HG03066 (cell line): ENCODE results near the gene NINL.
A peak's percentile ranks its signal among the peaks of the same experiment; 100 is the strongest.

ENCODE experiments used
- ATAC-seq: cut with Tn5 transposase; IDR thresholded peaks from one replicate; pipeline ENCODE4 v1.9.1; 2021; ENCODE audit warnings: low read depth; ENCODE audit not compliant: unreplicated experiment

NINL gene

GRCh38 chr20:25444556-25444955 lies 140.8 kb downstream of the NINL start:
- ATAC-seq: no peak

- ATAC-seq: no peak
Measured at GRCh38 chr20:25439328-25439727, 146.0 kb downstream of the NINL start.

- no peak for ATAC-seq
Measured at GRCh38 chr20:25437153-25437581, 148.2 kb downstream of the NINL start.

- ATAC-seq: no peak
Measured at GRCh38 chr20:25424536-25424935, 160.8 kb downstream of the NINL start.

GRCh38 chr20:25422032-25422431 lies 163.3 kb downstream of the NINL start:
- no peak for ATAC-seq

GRCh38 chr20:25421102-25421501 lies 164.2 kb downstream of the NINL start:
- ATAC-seq: no peak

GRCh38 chr20:25418776-25419175 lies 166.6 kb downstream of the NINL start:
- ATAC-seq: no peak

- no peak for ATAC-seq
Measured at GRCh38 chr20:25408890-25409289, 176.4 kb downstream of the NINL start.

GRCh38 chr20:25408170-25408547 lies 177.2 kb downstream of the NINL start:
- no peak for ATAC-seq

GRCh38 chr20:25407311-25408169 lies 177.8 kb downstream of the NINL start, which contains the start of gene GINS1:
GINS1 (plus strand) TSS chr20:25407673; CDS start chr20:25407821, 148 bp downstream.
- ATAC-seq: peak; percentile 91
